Endothelial cell of umbilical vein (primary cell): Measurements from ENCODE around the gene GRAMD2B. TPM values are rescaled to one million over a fixed set of nuclear protein-coding genes. Genes with fewer than 3 reads are reported as not detected.

Experiments
- BruUV-seq: library from RNA; stranded (reverse); fragments of 400-500 nt; replicated peaks from 2 replicates; lab custom pipeline; 2021; lab: Mats Ljungman, UMichigan
- CTCF ChIA-PET: fragments of 300-600, 350-600 bp; sonication (Branson Sonifier 250); formaldehyde crosslinking; loops from one replicate; lab custom pipeline; 2021; ENCODE audit warnings: antibody characterized with exemption, inconsistent platforms; lab: Charles Lee
- POLR2A ChIA-PET: fragments of 300-600, 350-600 bp; sonication (Branson Sonifier 250); formaldehyde crosslinking; loops from one replicate; lab custom pipeline; 2021; ENCODE audit warnings: antibody characterized with exemption, inconsistent platforms; lab: Charles Lee
- DNase-seq: peaks from one replicate; pipeline ENCODE4 v3.0.0-alpha.2; 2011; ENCODE audit warnings: low read depth, low spot score
- FAIRE-seq: peaks from 2 replicates; lab custom pipeline; 2011; peaks lifted over from hg19 to GRCh38; lab: Jason Lieb, UNC
- H2AFZ ChIP-seq: 2 replicates; pipeline ENCODE4 v1.6.0; 2012; ENCODE audit warnings: low read depth, low read length, control low read depth, inconsistent platforms
- H3K27ac ChIP-seq: 2 replicates; pipeline ENCODE4 v1.5.1; 2011; ENCODE audit warnings: low read depth, mild to moderate bottlenecking, control low read depth, low read length, moderate library complexity; ENCODE audit not compliant: insufficient read depth
- H3K27me3 ChIP-seq, 2 experiments: 2 replicates each; pipeline versions ENCODE4 v1.6.0 to v1.6.1; 2011; ENCODE audit warnings: low read length in 2 of 2, mixed read lengths in 1 of 2; ENCODE audit not compliant: control insufficient read depth in 2 of 2, insufficient read depth in 2 of 2
- H3K36me3 ChIP-seq, 2 experiments: 2 replicates in 1 of 2; 3 replicates in 1 of 2; pipeline ENCODE4 v1.5.1; 2011; ENCODE audit warnings: low read length in 2 of 2, mild to moderate bottlenecking in 1 of 2, moderate library complexity in 1 of 2; ENCODE audit not compliant: control insufficient read depth in 2 of 2, insufficient read depth in 2 of 2; ENCODE audit errors: extremely low read depth in 1 of 2
- H3K4me1 ChIP-seq: 3 replicates; pipeline ENCODE4 v1.5.1; 2011; ENCODE audit warnings: mild to moderate bottlenecking, low read length; ENCODE audit not compliant: control insufficient read depth, insufficient read depth; ENCODE audit errors: extremely low read depth
- H3K4me2 ChIP-seq: 2 replicates; pipeline ENCODE4 v1.6.1; 2011; ENCODE audit warnings: low read length, control low read depth, mixed read lengths; ENCODE audit not compliant: insufficient read depth
- H3K4me3 ChIP-seq, 3 experiments: fragments of 200-600 bp in 1 of 3; sonication (generic), shearing (Covaris generic) in 1 of 3; replicated peaks in 1 of 3; 2 replicates each; pipeline ENCODE4 v1.5.1; 2011 to 2016; ENCODE audit warnings: control low read depth in 3 of 3, low read length in 3 of 3, mild to moderate bottlenecking in 2 of 3, inconsistent platforms in 1 of 3, low read depth in 1 of 3, moderate library complexity in 1 of 3; ENCODE audit not compliant: insufficient read depth in 1 of 3
- H3K79me2 ChIP-seq: 2 replicates; pipeline ENCODE4 v1.6.0; 2012; ENCODE audit warnings: low read length, inconsistent platforms; ENCODE audit not compliant: control insufficient read depth, insufficient read depth
- H3K9ac ChIP-seq: replicated peaks from 2 replicates; pipeline ENCODE3; 2011; ENCODE audit warnings: low read length, control low read depth; ENCODE audit not compliant: insufficient read depth; ENCODE audit errors: extremely low read depth
- H3K9me1 ChIP-seq: replicated peaks from 3 replicates; pipeline ENCODE4 v1.6.0; 2011; ENCODE audit warnings: mild to moderate bottlenecking, low read length; ENCODE audit not compliant: control insufficient read depth, insufficient read depth; ENCODE audit errors: extremely low read depth
- H3K9me3 ChIP-seq: replicated peaks from 2 replicates; pipeline ENCODE4 v1.5.1; 2012; ENCODE audit warnings: low read length, inconsistent platforms; ENCODE audit not compliant: control insufficient read depth, insufficient read depth
- H4K20me1 ChIP-seq: replicated peaks from 2 replicates; pipeline ENCODE3; 2011; ENCODE audit warnings: mild to moderate bottlenecking, low read length; ENCODE audit not compliant: control insufficient read depth, insufficient read depth; ENCODE audit errors: extremely low read depth
- CTCF ChIP-seq, 2 donors: IDR thresholded peaks; 1 replicate in 1 of 2; 2 replicates in 1 of 2; pipeline ENCODE4 v1.5.1; 2011; ENCODE audit warnings: low read length in 2 of 2, mild to moderate bottlenecking in 2 of 2, moderate library complexity in 2 of 2, control low read depth in 1 of 2, inconsistent platforms in 1 of 2, low read depth in 1 of 2; ENCODE audit not compliant: insufficient read depth in 1 of 2; ENCODE audit errors: extremely low read depth in 1 of 2
- EZH2 ChIP-seq: IDR thresholded peaks from 2 replicates; pipeline ENCODE4 v1.6.1; 2012; ENCODE audit warnings: borderline replicate concordance, low read depth, mild to moderate bottlenecking, moderate library complexity, low read length, inconsistent platforms; ENCODE audit not compliant: severe bottlenecking
- FOS ChIP-seq: IDR thresholded peaks from 2 replicates; pipeline ENCODE4 v1.6.1; 2011; ENCODE audit warnings: mild to moderate bottlenecking, low read length, moderate library complexity, borderline replicate concordance; ENCODE audit not compliant: insufficient read depth
- GATA2 ChIP-seq: IDR thresholded peaks from 2 replicates; pipeline ENCODE4 v1.7.0; 2011; ENCODE audit warnings: low read depth, mild to moderate bottlenecking, moderate library complexity, mixed read lengths, low read length; ENCODE audit not compliant: insufficient read length, insufficient read depth
- JUN ChIP-seq: IDR thresholded peaks from 2 replicates; pipeline ENCODE4 v1.6.1; 2011; ENCODE audit warnings: borderline replicate concordance, low read depth; ENCODE audit not compliant: insufficient read length, insufficient read depth
- MAX ChIP-seq: IDR thresholded peaks from 2 replicates; pipeline ENCODE4 v1.6.1; 2011; ENCODE audit not compliant: insufficient read depth, insufficient read length
- MYC ChIP-seq: IDR thresholded peaks from one replicate; pipeline ENCODE4 v1.6.1; 2011; ENCODE audit warnings: mild to moderate bottlenecking, low read depth, low read length
- POLR2A ChIP-seq: IDR thresholded peaks from 2 replicates; pipeline ENCODE4 v1.6.1; 2012; ENCODE audit warnings: low read depth, mild to moderate bottlenecking, control low read depth, low read length
- POLR2AphosphoS5 ChIP-seq: IDR thresholded peaks from 2 replicates; pipeline ENCODE4 v1.6.1; 2012; ENCODE audit warnings: low read depth, mild to moderate bottlenecking, control low read depth, low read length, moderate library complexity; ENCODE audit not compliant: insufficient read depth
- dilution Hi-C: fragments of 300-500 bp; cut with MboI; formaldehyde crosslinking; loops from one replicate; pipeline ENCODE4 v1.15.0; 2019; ENCODE audit warnings: low sequenced_read_pairs; ENCODE audit not compliant: extremely low pct_ligation_motif_present
- intact Hi-C: fragments of 100-400 bp; cut with micrococcal nuclease; formaldehyde crosslinking; loops from one replicate; pipeline ENCODE4 v1.10.0; 2022
- polyA plus RNA-seq, 4 experiments: library from polyadenylated mRNA; depleted of rRNA in 3 of 4; stranded (reverse) in 3 of 4; unstranded in 1 of 4; fragments of >200 nt; gene quantifications; 2 replicates each; pipeline versions ENCODE4 v1.2.1 to v1.2.3, GENCODE V29; 2011 to 2012; ENCODE audit warnings: missing spikeins in 1 of 4
- total RNA-seq: library from RNA; stranded (reverse); gene quantifications from 2 replicates; pipeline ENCODE4 v1.2.3, GENCODE V29; 2021

The GRAMD2B gene
- total and polyA plus RNA-seq, 2 donors (not counting 3 experiments of a cell fraction or from before 2014, with no cell fraction given): 2.0 to 5.5 TPM

DNA sequence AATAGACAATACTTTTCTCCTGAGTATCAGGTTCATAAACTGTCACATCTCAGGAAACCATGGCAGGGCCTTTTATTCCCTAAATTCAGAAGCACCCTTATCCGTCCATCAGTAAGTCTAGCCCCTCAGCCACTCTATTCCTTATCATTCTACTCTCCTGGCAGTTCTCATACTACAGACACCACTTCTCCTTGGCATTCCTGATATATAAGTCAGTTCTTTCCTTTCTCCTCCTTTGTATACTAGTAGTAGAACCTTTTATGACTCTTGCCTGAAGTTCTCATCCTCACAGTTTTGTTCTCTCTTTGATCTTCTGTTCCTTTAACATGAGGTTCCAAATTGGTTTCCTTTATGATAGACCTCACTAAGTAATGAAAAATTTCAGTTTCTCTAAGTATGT lies 29.3 kb downstream of the GRAMD2B start:
- dilution Hi-C loops (no loop called here), intact Hi-C loops (no loop called here)
- DNase-seq (no peak), FAIRE-seq (no peak)
- no peak overlapping the region for H3K9ac ChIP-seq
- H3K9me1 ChIP-seq: no peaks in the 10 kb centered on the region
- TF ChIP-seq JUN (no peak), MAX (no peak), EZH2 (no peak), MYC (no peak), CTCF (IDR thresholded peaks at IDR 0.05; ENCODE audit: extremely low read depth in 1 of 2, insufficient read depth in 1 of 2, low read depth in 1 of 2, low read length in 2 of 2) (no peak), FOS (no peak), POLR2AphosphoS5 (no peak), POLR2A (no peak), GATA2 (no peak)
- H4K20me1 ChIP-seq: no peaks in the 10 kb centered on the region
- H3K27ac ChIP-seq: no peak overlapping the region
- H3K36me3 ChIP-seq: no peaks in the 10 kb centered on the region
- H3K9me3 ChIP-seq: no peaks in the 10 kb centered on the region
- BruUV-seq: no TSS peak
- H2AFZ ChIP-seq: no peak overlapping the region
- ChIA-PET POLR2A (no interaction called here), CTCF (no interaction called here)
- H3K79me2 ChIP-seq: no peaks in the 10 kb centered on the region
- no peak overlapping the region for H3K4me2 ChIP-seq
- no peak overlapping the region for H3K4me3 ChIP-seq
- peaks cover 16% of the 10 kb centered on the region for H3K4me1 ChIP-seq
- H3K27me3 ChIP-seq: no peaks in the 10 kb centered on the region
